Superior temporal gyrus (tissue), 1 donor: ENCODE data around the gene FCRL5.

Source experiments
- DNase-seq: peaks from one replicate; pipeline ENCODE4 v3.0.0-alpha.2; 2016; ENCODE audit errors: extremely low spot score

Gene FCRL5

GRCh38 chr1:157523774-157524493, 28.4 kb downstream of the FCRL5 start:
- DNase-seq, result no peak

GRCh38 chr1:157521056-157521455, 31.3 kb downstream of the FCRL5 start:
- DNase-seq, result no peak

GRCh38 chr1:157520386-157520935, 31.9 kb downstream of the FCRL5 start:
- no peak for DNase-seq

GRCh38 chr1:157519451-157519850, 32.9 kb downstream of the FCRL5 start:
- no peak for DNase-seq

GRCh38 chr1:157517016-157517415, 35.3 kb downstream of the FCRL5 start:
- no peak for DNase-seq

GRCh38 chr1:157515709-157516108, 36.6 kb downstream of the FCRL5 start:
- DNase-seq, result no peak

- DNase-seq, result no peak
These were observed 37.2 kb downstream of the FCRL5 start for GRCh38 chr1:157515141-157515540.

GRCh38 chr1:157512036-157512969, 40.0 kb downstream of the FCRL5 start:
- no peak for DNase-seq

GRCh38 chr1:157509546-157510232, 42.6 kb downstream of the FCRL5 start:
- DNase-seq, result no peak

- peak; percentile 78 for DNase-seq
These were observed 46.6 kb downstream of the FCRL5 start for GRCh38 chr1:157505481-157506272.

GRCh38 chr1:157504646-157505045, 47.7 kb downstream of the FCRL5 start:
- no peak for DNase-seq

GRCh38 chr1:157499521-157499920, 52.8 kb downstream of the FCRL5 start:
- no peak for DNase-seq

GRCh38 chr1:157498736-157499090, 53.6 kb downstream of the FCRL5 start:
- no peak for DNase-seq

- DNase-seq, result no peak
These were observed 54.2 kb downstream of the FCRL5 start for GRCh38 chr1:157497987-157498735.

- DNase-seq, result no peak
These were observed 55.0 kb downstream of the FCRL5 start for GRCh38 chr1:157497284-157497683.

- DNase-seq, result peak; percentile 85
These were observed 56.2 kb downstream of the FCRL5 start for GRCh38 chr1:157496121-157496526.

- no peak for DNase-seq
These were observed 57.0 kb downstream of the FCRL5 start for GRCh38 chr1:157495285-157495684.

GRCh38 chr1:157494093-157494492, 58.2 kb downstream of the FCRL5 start:
- DNase-seq, result no peak

GRCh38 chr1:157490467-157491165, 61.7 kb downstream of the FCRL5 start:
- DNase-seq, result peak; percentile 74

GRCh38 chr1:157488156-157488555, 64.2 kb downstream of the FCRL5 start:
- no peak for DNase-seq
